ENCODE results near the gene ROR2.
"Not testable (repeated sequence)": the region's sequence is repeated elsewhere in the genome, so short reads cannot be mapped to it uniquely, and the experiment has no call there.

ROR2 gene

DNA sequence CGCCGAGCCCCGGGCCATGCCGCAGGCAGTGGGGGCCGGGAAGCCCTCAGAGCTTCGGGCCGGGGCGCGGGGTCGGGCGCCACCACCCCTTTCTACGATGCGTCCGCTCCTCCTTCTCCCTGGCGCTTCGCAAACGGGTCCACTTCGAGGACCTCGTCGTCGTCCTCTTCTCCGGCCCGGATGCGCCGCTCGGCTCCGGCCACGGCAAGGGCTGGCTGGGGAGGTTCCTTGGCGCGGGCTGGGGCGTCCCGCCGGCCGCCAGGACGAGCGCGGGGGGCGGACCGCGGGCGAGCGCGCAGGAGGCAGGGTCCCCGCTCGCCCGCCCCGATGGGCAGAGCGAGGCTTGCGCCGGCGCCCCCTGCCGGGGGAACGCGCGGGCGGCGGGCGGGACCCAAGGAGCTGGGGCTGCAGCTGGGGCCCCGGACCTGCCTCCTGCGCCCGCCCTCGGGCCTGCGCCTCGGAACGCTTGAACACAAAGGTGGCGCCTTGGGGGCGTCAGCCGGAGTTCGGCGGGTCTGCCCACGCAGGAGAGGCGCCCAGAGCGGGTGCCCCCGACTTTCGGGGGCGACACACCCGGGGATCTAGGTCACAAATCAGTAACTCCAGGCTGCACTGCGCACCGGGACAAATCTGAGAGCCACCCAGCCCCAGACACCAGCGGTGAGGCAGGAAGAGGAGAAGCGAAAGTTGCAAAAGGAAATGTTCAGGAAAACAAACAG, at the start of gene ROR2:
Gene ROR2 (minus strand): TSS at position 283 of the 719 bp plus-strand sequence.
- DNase-seq = peak; percentile 9

DNA sequence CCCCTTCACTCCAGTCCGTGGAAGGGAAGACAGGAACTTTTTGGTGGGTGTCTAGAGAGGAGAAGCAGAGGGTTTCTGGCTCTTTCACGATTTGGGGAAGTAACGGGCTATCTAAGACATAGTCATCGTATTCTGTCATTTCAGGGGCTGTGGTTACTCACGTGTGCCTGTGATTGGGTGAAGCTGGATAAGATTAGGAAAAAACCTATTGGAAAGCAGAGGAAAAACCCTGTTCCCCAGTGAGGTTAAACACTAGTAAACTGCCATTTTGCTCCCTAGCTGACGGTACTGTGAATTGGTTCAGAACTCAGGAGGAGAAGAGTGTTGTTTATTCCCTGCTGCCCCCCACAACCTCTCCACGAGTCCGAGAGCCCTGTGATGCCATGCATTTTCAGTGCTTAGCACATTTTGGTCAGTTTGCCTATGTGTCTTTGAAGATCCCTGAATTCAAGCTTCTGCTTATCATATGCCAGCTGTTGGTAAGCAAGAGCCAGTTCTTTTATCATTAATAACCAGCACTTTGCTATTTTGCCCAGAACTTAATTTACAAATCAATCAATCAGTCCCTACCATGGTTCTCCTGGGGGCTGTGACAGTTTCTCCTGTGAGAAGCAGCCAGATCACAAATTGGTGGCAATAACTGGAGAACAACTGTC, 45.1 kb upstream of the ROR2 start:
- DNase-seq = no peak

DNA sequence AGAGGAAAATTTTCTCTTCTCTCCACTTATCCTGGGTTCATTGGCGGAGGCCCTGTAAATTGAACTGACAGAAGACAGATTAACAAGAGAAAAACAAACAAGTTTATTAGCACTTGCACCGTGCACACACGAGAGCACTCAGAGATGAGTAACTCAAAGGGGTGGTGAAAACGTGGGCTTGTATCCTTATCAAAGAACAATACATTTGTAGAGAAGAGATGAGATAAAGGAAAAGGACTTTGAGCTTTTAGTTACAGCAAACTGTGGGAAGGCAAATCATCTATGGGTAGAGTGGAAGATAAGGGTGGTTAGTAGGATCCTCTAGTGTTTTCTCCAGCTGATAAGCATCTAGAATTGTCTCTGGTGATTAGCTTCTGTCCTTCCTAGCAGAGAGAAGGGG, 44.4 kb upstream of the ROR2 start:
- DNase-seq = no peak

DNA sequence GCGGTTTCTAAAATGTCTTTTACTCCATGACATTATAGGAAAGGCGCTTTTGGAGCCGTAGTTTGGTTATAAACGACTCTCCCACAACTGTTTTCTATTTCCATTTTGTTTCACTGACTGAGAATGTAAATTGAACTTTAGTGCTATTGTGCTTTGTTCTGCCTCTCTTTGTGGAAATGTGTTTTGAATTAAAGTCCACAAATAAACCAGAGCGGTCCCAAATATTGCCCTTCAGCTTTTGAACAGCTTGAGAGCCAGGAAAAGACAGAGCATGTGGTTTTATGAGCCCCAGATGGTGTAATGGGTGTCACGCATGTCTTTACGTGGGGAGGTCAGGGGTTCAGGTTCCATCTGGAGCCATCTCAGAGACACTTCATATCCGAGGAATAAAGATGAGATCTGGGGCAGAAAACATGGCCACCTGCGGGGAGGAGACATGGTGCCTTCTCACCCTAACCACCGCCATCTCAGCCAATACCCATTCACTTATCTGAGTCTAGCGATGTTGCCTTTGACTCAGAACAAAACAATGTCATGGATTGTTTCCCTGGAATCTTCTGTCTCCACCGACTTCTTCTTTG, 42.5 kb upstream of the ROR2 start:
- DNase-seq = no peak

DNA sequence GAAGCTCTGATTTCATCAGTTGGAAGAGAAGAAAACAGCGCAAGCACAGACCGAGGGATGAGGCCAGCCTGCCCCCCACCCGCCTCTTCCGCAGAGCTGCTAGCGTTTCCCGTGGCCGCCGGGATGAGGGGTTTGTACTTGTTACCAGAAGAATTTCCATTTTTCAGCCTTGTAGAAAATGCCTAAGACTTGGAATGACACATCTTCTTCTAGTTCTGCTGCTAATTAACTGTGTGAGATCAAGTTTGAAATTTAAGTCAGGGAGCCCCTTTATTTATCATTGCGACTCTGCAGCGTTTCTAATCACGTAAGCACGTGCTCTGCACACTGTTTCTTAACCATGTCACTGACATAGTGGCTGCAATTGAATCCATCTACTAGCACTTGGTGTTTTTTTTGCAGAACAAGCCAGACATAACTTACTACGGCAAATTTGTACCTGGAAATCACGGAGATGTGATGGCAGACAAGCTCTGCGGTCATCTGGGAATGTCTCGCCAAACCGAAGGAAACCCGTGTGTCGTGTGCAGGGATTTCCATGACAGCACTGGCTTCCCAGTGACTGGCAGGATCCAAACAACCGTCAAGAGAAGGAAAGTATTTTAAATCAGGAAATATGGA, 41.8 kb upstream of the ROR2 start:
- no peak for DNase-seq

DNA sequence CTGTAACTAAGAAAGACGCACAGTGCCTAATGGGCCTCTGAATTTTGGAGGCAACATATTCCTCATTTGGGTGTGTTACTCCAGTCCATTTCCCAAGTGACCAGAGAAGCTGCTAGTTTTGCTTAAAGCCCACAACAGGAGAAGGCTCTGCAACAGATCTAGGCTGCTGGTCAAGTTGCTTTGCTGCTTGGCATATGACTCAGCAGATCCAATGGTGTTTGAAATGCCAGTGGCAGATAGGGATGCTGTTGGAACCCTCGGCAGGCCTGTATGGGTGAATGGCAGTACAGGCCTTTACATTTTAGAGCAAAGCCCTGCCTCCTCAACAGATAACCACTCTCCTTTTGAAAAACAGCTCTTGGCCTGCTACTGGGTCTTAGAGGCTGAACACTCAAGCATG, 36.2 kb upstream of the ROR2 start:
- DNase-seq = no peak

DNA sequence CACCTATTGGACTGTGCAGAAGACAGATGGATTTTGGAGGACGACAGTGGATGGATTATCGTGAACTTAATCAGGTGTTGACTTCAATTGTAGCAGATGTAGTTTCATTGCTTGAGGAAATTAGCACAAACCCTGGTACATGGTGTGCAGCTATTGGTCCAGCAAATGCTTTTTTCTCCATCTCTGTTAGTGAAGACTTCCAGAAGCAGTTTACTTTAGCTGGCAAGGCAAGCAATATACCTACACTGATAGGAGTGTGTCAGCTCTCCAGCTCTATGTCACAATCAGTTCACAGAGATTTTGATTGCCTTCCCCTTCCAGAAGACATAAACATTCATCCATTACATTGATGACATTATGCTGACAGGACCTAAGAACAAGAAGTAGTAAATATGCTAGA, 35.7 kb upstream of the ROR2 start:
- no peak for DNase-seq

DNA sequence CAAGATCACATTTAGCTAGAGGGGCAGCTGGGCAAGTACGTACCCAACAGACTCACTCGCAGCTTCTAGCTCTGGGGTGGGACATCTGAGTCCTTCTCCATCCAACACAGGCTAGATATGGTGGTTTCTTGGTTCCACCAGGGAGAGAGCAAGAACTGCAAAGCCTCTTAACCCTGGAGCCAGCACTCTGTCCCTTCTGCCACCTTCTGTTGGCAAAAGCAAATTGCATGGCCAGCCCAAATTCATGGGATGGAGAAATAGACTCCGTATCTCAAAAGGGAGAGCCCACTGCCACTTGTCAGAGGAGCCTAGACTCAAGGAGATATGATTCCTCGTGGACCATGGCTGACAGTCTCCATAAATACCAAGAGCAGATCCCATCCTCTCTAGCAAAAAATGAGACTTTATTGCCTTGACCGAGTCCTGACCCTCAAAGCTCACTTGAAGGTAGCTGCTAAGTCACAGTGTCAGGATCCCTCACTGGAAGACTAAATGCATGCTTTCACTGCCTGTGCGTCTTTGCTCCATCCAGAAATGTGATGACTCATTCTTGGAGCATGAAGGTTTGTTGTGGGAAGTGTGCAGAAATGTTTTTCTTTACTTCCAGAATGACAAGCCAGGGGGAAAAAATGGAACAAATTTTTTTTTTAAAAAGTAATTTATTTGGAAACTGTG, 28.8 kb upstream of the ROR2 start:
- no peak for DNase-seq

DNA sequence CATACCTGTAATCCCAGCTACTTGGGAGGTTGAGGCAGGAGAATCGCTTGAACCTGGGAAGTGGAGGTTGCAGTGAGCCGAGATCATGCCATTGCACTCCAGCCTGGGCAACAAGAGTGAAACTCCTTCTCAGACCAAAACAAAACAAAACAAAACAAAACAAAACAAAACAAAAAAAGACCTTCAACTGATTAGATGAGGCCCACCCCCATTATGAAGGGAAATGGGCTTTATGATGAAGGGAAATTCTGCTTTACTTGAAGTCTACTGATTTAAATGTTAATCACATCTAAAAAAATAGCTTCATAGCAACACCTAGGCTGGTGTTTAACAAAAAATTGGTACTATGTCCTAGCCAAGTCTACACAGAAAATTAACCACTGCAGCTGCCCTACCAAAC, 25.2 kb upstream of the ROR2 start:
- not testable (repeated sequence) for DNase-seq

DNA sequence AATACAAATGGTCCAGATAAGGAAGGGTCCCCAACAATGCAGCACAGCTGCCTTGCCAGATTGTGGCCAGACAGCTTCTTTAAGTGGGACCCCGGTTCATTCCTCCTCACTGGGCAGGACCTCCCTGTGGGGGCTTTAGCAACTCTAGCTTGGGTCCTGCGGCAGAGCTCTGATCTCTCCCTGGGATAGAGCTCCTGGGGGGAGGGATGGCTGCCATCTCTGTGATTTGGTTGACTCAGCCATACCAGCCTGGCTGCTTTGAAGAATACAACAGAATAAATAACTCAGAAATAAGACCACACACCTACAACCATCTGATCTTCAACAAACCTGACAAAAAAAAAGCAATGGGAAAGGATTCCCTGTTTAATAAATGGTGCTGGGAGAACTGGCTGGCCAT, 22.7 kb upstream of the ROR2 start:
- DNase-seq = no peak

DNA sequence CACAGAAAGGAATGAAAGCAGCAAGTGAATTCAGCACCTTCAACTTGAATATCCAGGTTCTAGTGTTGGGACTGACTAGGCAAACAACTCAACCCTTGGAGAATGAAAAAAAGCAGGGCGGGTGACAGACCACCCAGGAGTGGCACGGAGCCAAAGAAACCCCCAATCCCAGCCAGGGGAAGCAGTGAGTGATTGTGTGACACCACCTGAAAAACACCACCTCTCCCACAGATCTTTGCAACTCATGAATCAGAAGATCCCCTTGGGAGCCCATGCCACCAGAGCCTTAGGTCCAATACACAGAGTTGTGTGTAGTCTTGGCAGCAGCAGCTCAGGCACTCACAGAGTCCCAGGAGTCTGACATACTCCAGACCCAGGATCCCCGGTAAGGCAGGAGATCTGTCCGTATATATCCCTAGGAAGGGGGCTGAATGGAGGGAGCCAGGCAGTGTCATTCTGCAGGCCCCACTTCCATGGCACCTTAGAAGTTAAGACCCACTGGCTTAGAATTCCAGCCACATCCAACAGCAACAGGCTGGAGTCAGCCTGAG, 22.1 kb upstream of the ROR2 start:
- DNase-seq = no peak

DNA sequence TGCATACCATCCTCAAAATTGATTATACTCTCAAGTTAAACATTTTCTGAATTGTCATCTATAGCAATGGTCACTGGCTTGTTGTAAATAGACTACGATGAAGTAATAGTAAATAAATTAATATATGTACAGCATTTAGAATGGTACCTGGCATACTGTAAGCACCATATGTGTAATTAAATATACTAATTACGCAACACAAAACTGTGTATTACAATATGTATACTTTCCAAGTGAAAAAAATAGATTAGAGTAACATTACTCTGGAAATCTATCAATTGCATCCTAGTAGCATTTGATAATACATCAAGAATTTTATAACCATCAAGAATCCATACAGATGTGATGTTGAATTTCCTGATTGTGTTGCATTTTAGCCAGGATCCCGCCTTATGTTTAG, 17.2 kb upstream of the ROR2 start:
- no peak for DNase-seq

DNA sequence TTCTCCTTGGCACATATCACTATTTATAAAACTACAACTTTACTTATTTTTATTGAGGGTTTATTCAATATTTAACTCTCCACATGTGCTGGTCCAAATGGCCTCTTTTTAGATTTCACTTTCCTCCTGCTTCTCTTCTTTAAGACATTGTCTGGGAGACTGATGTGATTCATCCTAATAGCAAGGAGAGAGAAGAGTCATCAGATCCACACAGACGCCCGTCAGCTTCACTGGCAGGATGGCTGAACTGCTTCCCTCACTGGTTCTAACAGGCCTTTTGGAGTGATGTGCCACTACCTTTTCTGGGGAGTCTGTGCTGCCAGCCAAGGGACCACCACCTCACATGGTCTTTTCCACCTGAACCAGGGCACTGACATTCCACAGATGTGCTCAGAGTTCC, 16.5 kb upstream of the ROR2 start:
- no peak for DNase-seq

DNA sequence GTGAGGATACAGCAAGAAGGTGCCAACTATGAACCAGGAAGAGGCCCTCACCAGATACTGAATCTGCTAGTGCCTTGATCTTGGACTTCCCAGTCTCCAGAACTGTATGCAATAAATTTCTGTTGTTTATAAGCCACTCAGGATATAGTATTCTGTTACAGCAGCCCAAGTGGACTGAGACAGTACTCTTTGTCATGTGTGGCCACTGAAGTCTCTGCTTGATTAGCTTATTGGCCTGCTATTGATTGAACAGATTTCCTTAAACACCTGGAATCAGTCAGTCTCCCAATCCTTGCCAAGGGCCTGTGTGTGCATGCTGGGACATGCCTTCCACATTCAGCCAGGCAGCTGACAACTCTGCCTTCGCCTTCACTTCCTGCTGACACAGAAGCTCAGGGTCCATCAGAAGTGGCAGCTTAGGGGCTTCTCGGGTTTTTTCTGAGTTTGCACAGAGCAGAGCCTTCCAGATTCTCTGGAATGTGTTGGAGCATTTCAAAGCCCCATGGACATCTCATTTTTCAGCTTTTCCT, 13.7 kb upstream of the ROR2 start:
- no peak for DNase-seq

DNA sequence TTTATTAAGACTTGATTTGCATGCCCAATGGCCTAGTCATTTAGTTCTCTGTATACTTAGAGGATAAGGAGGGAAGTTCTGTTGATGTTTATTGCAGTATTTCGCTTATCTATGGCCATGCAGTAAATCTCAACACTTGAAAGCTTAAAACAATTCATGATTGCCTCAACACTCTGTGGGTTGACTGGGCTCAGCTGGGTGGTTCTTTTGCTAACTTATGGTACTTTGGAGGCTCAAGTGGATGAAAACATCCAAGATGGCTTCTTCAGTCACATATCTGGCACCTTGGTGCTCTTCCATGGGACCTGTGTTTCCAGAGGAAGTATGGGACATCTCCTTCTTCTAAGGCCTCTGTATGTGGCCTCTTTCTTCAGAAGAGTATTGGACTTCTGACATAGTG, 10.3 kb upstream of the ROR2 start:
- DNase-seq = no peak

DNA sequence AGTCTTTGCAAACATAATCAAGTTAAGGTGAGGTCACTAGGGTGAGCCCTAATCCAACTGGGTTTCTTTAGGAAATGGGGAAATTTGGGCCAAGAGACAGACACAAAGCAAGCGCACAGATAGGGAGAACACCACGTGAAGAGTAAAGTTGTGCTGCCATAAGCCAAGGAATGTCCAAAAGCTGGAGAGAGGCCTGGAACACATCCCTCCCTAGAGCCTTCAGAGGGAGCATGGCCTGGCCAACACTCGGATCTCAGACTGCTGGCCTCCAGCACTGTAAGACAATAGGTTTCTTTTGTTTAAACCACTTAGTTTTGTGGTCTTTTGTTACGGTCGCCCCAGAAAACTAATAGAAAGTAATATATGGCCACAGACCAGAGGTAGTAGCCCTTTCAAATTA, 8.1 kb upstream of the ROR2 start:
- DNase-seq = no peak

DNA sequence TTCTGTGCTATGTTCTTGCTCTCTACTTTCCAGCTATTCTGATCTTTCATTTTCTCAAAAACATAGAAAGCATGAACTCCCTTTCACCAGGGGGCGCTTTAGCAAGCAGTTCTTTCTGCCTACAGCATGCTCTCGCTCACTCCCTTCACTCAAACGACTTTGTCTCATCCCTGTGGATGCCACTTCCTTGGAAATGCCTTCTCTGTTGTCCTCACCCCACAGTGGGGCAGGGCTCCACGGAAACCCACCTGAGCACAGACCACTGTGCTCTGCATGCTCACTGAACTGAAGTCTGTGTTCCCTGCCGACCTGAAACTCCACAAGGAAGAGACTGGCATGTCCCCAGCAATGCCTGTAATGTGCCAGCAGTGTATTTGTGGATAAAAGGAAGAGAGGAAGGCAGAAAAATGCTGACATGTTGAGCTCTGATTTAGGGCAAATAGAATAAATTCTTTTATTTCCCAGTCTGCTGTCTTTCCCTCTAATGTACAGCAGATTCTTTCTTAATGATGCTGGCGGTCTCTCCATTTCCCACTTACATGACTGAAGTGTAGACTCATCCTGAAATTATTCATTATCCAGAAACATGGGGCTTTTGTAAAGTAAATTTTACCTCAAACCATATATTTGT, 4.9 kb upstream of the ROR2 start:
- DNase-seq = no peak

DNA sequence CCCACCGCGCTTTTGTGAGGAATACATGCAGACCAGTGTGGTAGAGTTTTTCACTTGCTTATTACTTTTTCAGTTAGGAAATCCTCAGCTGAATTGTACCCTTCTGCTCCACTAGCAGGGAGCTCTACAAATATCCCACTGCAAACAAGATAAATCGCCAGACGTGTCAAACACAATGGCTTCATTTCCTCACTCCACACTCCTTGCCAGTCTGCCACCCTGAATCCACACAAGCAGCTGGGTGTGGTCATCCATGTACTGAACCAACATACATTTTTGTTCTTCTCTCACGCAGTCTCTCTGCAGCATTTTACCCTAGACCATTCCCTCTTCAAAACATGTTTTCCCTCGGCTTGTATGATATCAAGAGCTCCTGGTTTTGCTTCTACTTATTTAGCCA, 3.7 kb upstream of the ROR2 start:
- no peak for DNase-seq

DNA sequence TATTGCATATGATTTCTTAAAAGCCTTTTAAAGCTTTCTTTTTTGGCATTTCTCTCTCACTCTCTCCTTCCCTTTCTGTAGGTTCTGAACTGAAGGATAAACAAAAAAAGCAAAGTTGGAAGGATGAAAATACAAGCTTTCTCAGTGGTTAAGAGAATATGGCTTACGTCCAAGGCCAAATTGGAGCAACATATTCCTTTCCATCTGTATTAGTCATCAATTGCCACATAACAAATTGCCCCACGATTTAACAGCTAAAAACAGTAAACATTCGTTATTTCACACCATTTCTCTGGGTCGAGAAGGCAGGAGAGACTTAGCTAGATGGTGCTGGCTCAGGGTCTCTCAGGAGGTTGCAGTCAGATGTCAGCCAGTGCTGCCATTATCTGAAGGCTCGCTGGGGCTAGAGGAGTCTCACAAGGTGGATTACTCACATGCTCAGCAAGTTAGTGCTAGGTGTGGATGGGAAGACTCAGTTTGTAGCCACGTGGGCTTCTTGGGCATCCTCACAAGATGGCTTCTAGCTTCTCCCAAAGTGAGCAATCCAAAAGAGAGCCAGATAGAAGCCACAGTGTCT, 2.0 kb upstream of the ROR2 start:
- DNase-seq = no peak

DNA sequence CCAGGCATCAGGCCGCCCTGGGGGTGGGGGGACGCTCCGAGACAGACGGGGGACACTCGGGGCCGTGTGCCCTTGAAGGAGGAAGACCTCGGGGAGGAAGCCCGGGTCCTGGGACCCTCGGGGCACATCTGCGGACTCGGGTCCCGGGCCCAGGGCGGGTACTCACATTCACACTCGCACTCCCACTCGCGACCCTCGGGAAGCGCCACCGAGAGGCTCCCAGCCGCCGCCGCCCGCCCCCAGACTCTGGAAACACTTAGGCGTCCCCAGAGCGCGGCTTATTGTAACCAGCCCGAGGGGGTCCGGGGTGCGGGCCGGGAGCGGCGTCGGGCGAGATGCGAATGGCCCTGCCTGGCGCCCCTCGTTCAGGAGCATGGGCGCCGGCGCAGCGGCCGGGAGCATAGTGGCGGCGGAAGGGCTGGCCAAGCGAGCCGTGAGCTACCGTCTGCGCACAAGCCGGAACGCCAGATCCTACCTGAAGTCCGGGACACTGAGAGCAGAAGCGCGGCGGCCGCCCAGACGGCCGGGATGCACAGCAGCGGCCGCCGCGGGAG, 559 bp downstream of the ROR2 start:
- DNase-seq = no peak

DNA sequence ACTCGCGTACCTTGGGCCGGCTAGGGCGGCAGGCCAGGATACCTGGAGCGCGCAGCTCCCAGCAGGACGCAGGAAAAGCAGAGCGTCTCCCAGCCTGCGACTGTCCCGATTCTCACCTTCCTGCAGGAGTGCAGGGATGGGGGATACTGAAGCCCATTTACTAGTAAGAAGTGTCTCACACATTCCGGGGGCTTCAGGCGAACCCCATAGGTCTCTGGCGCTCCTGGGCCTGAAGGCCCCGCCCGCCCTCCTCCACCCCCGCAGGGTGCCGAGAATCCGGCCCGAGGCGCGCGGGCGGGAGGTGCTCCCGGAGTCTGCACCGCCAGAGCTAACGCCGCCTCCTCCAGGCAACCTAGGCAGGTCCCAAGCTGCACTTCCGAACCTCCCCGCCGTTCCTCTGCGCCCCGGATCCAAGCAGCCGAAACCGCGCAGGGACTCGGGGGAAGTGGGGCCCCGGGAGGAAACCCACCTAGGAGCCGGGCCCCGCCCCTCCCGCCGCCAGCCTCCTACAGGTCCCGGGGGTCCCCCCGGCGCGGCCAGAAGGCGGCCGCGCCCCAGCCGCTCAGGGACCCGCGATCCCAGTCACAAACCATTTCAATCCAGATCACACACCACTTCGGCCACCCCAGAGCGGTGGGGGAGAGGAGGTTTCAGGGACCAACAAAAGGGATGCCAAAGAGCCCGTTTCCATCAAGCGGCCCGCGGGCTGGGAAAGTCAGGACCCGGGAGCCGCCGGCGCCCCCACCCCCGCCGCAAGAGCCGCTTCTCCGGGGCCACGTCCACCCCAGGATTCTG, 1.2 kb downstream of the ROR2 start:
- no peak for DNase-seq
